GM12875 (cell line): ENCODE measurements around the gene INVS.

Experiments used
- H3K4me3 ChIP-seq: one replicate; pipeline ENCODE4 v1.5.1; 2011; ENCODE audit warnings: low read depth, low read length, control low read depth
- CTCF ChIP-seq: IDR thresholded peaks from 2 replicates; pipeline ENCODE4 v1.5.1; 2011; ENCODE audit warnings: low read depth, mild to moderate bottlenecking, control low read depth, inconsistent platforms, low read length, moderate library complexity, borderline replicate concordance; ENCODE audit not compliant: insufficient read depth

INVS gene

GRCh38 chr9:100219347-100219746 is 120.3 kb downstream of the INVS start:
- H3K4me3 ChIP-seq, result no peak overlapping the region
- no peak for TF ChIP-seq CTCF

GRCh38 chr9:100220936-100221335 is 121.9 kb downstream of the INVS start:
- H3K4me3 ChIP-seq, result no peak overlapping the region
- TF ChIP-seq CTCF, result no peak

- no peak for TF ChIP-seq CTCF
- H3K4me3 ChIP-seq, result no peak overlapping the region
Observed at GRCh38 chr9:100221538-100221937, 122.5 kb downstream of the INVS start.

GRCh38 chr9:100222674-100223073 is 123.6 kb downstream of the INVS start:
- no peak for TF ChIP-seq CTCF
- no peak overlapping the region for H3K4me3 ChIP-seq

GRCh38 chr9:100227636-100228035 is 128.6 kb downstream of the INVS start:
- no peak for TF ChIP-seq CTCF
- no peak overlapping the region for H3K4me3 ChIP-seq

- TF ChIP-seq CTCF, result no peak
- no peak overlapping the region for H3K4me3 ChIP-seq
Observed at GRCh38 chr9:100228352-100228869, 129.4 kb downstream of the INVS start.

GRCh38 chr9:100229136-100229535 is 130.1 kb downstream of the INVS start:
- no peak for TF ChIP-seq CTCF
- H3K4me3 ChIP-seq, result no peak overlapping the region
